G401 (cell line): ENCODE measurements around the gene RNF141. TPM values are rescaled to one million over a fixed set of nuclear protein-coding genes. Genes with fewer than 3 reads are reported as not detected.
A peak's percentile ranks its signal among the peaks of the same experiment; 100 is the strongest.

Source experiments
- DNase-seq: peaks from one replicate; pipeline ENCODE4 v3.0.0-alpha.2; 2015; ENCODE audit warnings: low spot score
- in situ Hi-C: cut with HindIII; loops from 2 replicates; pipeline ENCODE4 v1.10.0; 2016; ENCODE audit warnings: low sequenced_read_pairs, mixed read lengths
- total RNA-seq: library from RNA; depleted of rRNA; stranded (reverse); fragments of >200 nt; shearing (Covaris generic); gene quantifications from 2 replicates; pipeline ENCODE4 v1.2.3, GENCODE V29; 2014

The RNF141 gene
- total RNA-seq, 1 experiment from 2014 or later: 27.7 TPM

DNA sequence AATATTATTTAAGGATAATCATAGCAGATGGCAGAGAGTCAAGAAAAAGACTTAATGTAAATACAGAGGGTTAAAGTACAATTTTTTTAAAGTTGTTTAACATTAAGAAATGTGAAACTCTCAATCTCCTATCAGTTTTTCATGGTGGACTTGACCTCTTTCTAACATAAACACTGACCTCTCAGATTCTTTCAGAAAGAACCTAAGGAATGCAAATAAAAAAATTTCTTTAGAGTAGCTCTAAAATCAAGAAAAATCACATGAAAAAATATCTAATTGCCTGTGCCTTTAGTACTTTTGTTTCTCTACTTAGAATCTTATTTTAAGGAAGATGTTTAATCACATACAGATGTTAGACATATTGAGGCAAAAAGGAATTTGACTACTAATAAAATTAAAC is 12.9 kb downstream of the RNF141 start:
- DNase-seq: no peak
- in situ Hi-C loops: no loop called here

GRCh38 chr11:10526974-10527918 is 13.7 kb downstream of the RNF141 start:
- DNase-seq: no peak
- in situ Hi-C loops: no loop called here

- in situ Hi-C loops: no loop called here
- DNase-seq: no peak
These were observed 16.5 kb downstream of the RNF141 start for GRCh38 chr11:10524471-10524870.

- no peak for DNase-seq
- in situ Hi-C loops: no loop called here
These were observed 18.1 kb downstream of the RNF141 start for GRCh38 chr11:10522921-10523320.

GRCh38 chr11:10522276-10522675 is 18.7 kb downstream of the RNF141 start:
- in situ Hi-C loops: no loop called here

DNA sequence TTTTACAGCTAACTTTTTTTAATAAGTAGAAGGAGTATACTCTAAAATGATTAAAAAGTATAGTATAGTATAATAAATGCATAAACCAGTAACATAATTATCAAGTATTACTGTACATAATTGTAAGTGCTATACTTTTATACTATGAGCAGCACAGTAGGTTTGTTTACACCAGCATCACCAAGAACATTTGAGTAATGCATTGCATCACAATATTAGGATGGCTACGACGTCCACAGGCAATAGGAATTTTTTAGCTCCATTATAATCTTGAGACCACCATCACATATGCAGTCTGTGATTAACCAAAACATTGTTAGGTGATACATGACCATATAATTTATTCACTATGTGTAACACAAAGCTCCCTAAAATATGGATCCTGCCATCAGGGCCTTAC is 20.4 kb downstream of the RNF141 start:
- DNase-seq: no peak
- in situ Hi-C loops: no loop called here

More at GRCh38 chr11:10522276-10522675, 18.7 kb downstream of the RNF141 start:
- peak; percentile 3 for DNase-seq

DNA sequence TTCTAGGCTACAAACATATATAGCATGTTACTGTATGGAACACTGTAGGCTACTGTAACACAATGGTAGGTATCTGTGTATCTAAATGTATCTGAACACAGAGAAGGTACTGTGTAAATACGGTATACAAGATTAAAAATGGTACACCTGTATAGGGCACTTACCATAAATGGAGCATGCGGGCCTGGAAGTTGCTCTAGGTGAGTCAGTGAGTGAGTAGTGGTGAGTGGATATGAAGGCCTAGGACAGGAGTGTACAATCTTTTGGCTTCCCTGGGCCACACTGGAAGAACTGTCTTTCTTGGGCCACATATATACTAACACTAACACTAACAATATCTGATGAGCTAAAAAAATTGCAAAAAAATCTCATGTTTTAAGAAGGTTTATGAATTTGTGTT is 21.4 kb downstream of the RNF141 start:
- no peak for DNase-seq
- in situ Hi-C loops: no loop called here

DNA sequence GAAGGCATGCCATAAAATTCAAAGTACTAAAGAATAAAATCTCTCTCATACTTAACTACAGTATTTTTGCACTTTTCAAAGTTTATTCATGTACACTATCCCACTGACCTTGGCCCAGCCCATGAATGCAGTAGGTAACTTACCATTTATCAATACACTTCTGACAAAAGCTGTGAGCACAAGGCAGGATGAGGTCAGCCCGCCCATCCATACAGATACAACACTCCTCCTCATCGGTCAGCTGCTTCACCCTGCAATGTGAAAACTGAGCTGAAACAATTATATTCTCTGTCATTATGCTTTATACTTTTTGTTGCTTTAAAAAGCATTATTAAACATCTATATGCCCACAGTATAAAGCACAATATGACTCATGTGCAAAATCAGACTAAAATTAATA is 22.1 kb downstream of the RNF141 start:
- no peak for DNase-seq
- in situ Hi-C loops: no loop called here

DNA sequence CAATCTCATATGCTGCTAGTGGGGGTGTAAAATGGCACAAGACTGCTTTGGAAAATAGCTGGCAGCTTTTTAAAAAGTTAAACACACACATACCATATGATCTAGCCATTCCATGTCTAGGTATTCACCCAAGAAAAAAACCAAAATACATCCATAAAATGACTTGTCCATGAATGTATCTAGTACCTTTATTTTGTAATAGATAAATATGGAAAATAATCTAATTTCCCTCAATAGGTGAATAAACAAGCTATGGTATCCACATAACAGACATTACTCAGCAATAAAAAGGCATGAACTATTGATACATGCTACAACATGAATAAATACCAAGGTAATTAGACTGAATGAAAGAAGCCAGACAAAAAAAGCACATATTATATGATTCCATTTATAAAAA is 22.9 kb downstream of the RNF141 start:
- in situ Hi-C loops: no loop called here
- DNase-seq: no peak

DNA sequence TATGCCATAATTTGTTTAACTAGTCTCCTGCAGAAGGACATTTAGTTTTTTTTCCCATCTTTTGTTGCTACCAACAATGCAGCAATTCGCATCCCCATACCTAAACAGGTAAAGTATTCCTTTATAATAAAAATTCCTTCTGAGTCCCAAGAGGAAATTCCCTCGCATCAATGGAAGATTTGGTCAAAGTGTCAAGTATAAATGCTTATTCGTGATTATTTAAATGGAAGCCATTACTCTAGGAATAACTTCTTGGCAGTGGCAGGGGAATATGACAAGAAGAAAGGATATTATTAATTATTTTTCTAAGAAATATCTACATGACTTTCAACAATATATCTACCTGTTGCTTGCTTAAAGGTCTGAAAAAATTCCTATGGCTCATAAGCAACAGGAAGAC is 25.6 kb downstream of the RNF141 start:
- no peak for DNase-seq
- in situ Hi-C loops: no loop called here

DNA sequence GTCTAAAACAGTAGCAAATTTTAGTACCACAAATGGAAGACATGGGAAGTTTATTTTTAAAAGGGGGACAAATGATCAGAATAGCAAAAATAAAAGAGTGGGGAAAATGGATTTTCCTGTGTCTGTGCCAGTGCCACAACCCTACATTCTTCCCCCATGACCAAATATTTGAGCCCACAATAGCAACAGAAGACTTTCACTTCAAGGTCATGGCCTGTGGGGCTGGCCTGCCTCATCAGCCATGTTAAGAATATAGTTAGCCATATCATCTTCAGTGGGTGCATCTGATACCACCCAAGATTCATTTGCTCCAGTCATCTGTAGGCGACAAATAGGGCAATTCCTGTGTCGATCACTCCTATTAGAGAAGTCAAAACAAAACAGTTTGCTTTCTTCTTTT is 26.3 kb downstream of the RNF141 start:
- in situ Hi-C loops: no loop called here
- DNase-seq: no peak

DNA sequence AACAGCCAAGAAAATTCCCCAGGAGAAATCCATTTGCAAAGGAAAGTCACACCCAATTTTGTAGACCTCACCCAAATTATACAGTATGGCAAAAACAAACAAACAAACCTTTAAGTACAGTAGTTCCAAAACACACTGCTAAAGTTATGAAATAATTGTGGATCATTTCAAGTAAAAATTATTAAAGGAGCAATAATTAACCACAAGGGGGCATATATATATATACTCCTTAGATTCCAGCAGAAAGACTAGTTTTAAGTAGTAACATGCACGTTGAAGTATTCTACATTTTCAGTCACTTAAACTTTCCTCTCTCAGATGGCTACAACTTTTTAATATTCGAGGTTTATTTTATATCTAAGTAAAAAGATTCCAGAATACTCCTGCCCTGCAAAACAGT is 26.8 kb downstream of the RNF141 start:
- DNase-seq: no peak
- in situ Hi-C loops: no loop called here

GRCh38 chr11:10511181-10511621 is 29.8 kb downstream of the RNF141 start:
- in situ Hi-C loops: no loop called here
- no peak for DNase-seq

DNA sequence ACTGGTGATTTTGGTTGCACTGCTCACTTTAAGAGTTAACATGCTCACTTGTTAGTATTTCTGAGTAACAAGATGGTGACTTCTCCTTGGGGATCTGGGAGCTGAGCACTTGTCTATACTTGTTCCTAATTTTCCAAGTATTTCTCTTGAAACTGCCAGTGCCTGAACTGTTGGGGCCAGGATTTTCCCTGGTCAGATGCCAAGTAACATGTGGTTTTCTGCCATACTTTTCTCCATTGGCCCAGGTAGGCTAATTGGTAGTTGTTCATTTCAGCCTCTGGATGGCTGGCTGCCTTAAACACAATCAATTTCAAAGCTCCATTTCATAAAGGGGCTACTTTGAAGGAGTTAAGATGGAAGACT is 35.0 kb downstream of the RNF141 start:
- no peak for DNase-seq
- in situ Hi-C loops: no loop called here

- in situ Hi-C loops: no loop called here
- DNase-seq: no peak
These were observed 35.5 kb downstream of the RNF141 start for GRCh38 chr11:10505278-10506007.

GRCh38 chr11:10504490-10504889 is 36.5 kb downstream of the RNF141 start:
- DNase-seq: no peak
- in situ Hi-C loops: no loop called here

GRCh38 chr11:10503777-10504480 is 37.1 kb downstream of the RNF141 start:
- in situ Hi-C loops: no loop called here
- DNase-seq: no peak

DNA sequence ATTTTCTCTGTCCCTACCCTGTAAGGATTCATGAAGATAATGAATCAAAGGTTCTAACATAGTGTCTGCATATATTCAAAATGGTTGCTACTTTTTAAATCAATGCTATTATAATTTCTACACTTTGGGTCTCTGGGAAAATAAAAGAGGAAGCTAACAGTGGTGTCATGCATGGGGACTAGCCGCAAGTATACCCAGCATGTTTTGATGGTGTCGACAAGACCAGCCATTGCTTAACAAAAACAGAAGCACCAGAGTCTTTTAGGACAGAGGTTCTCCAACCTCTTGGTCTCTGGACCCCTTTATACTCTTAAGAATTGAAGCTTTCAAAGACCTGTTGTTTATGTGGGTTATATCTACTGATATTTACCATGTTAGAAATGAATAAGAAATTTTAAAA is 37.8 kb downstream of the RNF141 start:
- in situ Hi-C loops: no loop called here
- DNase-seq: no peak

GRCh38 chr11:10502770-10503169 is 38.2 kb downstream of the RNF141 start:
- no peak for DNase-seq
- in situ Hi-C loops: no loop called here
